HCT116 (cell line): Measurements from ENCODE around the gene CYSTM1. TPM values are rescaled to one million over a fixed set of nuclear protein-coding genes. Genes with fewer than 3 reads are reported as not detected.

ENCODE experiments used
- ATAC-seq: fragments of 200-7000 bp; cut with Tn5 transposase; 2 replicates; pipeline ENCODE4 v1.9.1; 2020; ENCODE audit warnings: mild to moderate bottlenecking, moderate library complexity
- BruUV-seq: library from RNA; stranded (reverse); fragments of 400-500 nt; replicated peaks from 2 replicates; lab custom pipeline; 2021; lab: Mats Ljungman, UMichigan
- CTCF ChIA-PET: fragments of 300-600 bp; sonication (Branson Sonifier 250); formaldehyde crosslinking; loops from one replicate; lab custom pipeline; 2021; ENCODE audit warnings: antibody characterized with exemption; lab: Charles Lee
- POLR2A ChIA-PET: fragments of 300-600, 350-600 bp; sonication (Branson Sonifier 250); formaldehyde crosslinking; loops from one replicate; lab custom pipeline; 2021; ENCODE audit warnings: antibody characterized with exemption; lab: Charles Lee
- RAD21 ChIA-PET, 2 experiments: fragments of 300-600 bp; sonication (Branson Sonifier 250); formaldehyde crosslinking; loops; one replicate each; lab custom pipeline; 2023; ENCODE audit warnings: low total read pairs in 2 of 2; ENCODE audit not compliant: uncharacterized antibody in 2 of 2, unreplicated experiment in 2 of 2, low non-redundant PET in 1 of 2; lab: Charles Lee
- DNase-seq: peaks from one replicate; pipeline ENCODE4 v3.0.0-alpha.2; 2010; ENCODE audit warnings: low read depth, low spot score
- H2AFZ ChIP-seq: fragments of 200-600 bp; shearing (Covaris generic), sonication (generic); 2 replicates; pipeline ENCODE4 v1.6.1; 2017; ENCODE audit warnings: low read depth, mixed run types, mixed read lengths, antibody characterized with exemption, low read length; ENCODE audit not compliant: poor library complexity, severe bottlenecking
- H3K27ac ChIP-seq: 2 replicates; pipeline ENCODE4 v1.5.1; 2012; ENCODE audit warnings: low read depth, low read length
- H3K27me3 ChIP-seq: fragments of 200-600 bp; sonication (generic); 2 replicates; pipeline ENCODE4 v1.6.1; 2016; ENCODE audit warnings: mixed run types, low read length, mixed read lengths; ENCODE audit not compliant: insufficient read depth
- H3K36me3 ChIP-seq, 2 experiments: fragments of 200-500 bp in 1 of 2; fragments of 200-600 bp in 1 of 2; sonication (Bioruptor generic) in 1 of 2; sonication (generic) in 1 of 2; 2 replicates each; pipeline versions ENCODE4 v1.5.1 to v1.6.1; 2014 to 2016; ENCODE audit warnings: low read length in 2 of 2, inconsistent platforms in 1 of 2, mixed read lengths in 1 of 2, mixed run types in 1 of 2; ENCODE audit not compliant: insufficient read depth in 2 of 2, control insufficient read depth in 1 of 2
- H3K4me1 ChIP-seq, 2 experiments: fragments of 200-600 bp in 1 of 2; sonication (generic) in 1 of 2; 2 replicates each; pipeline versions ENCODE4 v1.5.1 to v1.6.1; 2012 to 2017; ENCODE audit warnings: low read length in 2 of 2, inconsistent platforms in 1 of 2, mild to moderate bottlenecking in 1 of 2, mixed read lengths in 1 of 2, mixed run types in 1 of 2, moderate library complexity in 1 of 2; ENCODE audit not compliant: insufficient read depth in 2 of 2, control insufficient read depth in 1 of 2
- H3K4me2 ChIP-seq: fragments of 200-600 bp; sonication (generic); 2 replicates; pipeline ENCODE4 v1.6.1; 2017; ENCODE audit warnings: mixed run types, low read length, mixed read lengths
- H3K4me3 ChIP-seq, 2 experiments: fragments of 200-600 bp in 1 of 2; sonication (generic) in 1 of 2; replicated peaks in 1 of 2; 2 replicates each; pipeline ENCODE4 v1.5.1; 2011 to 2016; ENCODE audit warnings: low read length in 2 of 2, control low read depth in 1 of 2, low read depth in 1 of 2, mild to moderate bottlenecking in 1 of 2, mixed read lengths in 1 of 2, mixed run types in 1 of 2
- H3K79me2 ChIP-seq: fragments of 200-600 bp; sonication (generic); 2 replicates; pipeline ENCODE4 v1.6.1; 2017; ENCODE audit warnings: mild to moderate bottlenecking, mixed run types, low read length, moderate library complexity, mixed read lengths; ENCODE audit not compliant: insufficient read depth
- H3K9ac ChIP-seq: fragments of 200-600 bp; sonication (generic); 2 replicates; pipeline ENCODE4 v1.6.1; 2016; ENCODE audit warnings: low read length, mixed read lengths
- H3K9me2 ChIP-seq: fragments of 200-600 bp; sonication (generic), shearing (Covaris generic); 2 replicates; pipeline ENCODE4 v1.6.1; 2017; ENCODE audit warnings: mixed run types, mild to moderate bottlenecking, moderate library complexity; ENCODE audit not compliant: insufficient read depth
- H3K9me3 ChIP-seq, 2 experiments: fragments of 200-500 bp in 1 of 2; fragments of 200-600 bp in 1 of 2; sonication (Bioruptor generic) in 1 of 2; sonication (generic) in 1 of 2; 2 replicates each; pipeline ENCODE4 v1.6.1; 2014 to 2017; ENCODE audit warnings: low read length in 2 of 2, mixed read lengths in 2 of 2, inconsistent platforms in 1 of 2, low read depth in 1 of 2, mild to moderate bottlenecking in 1 of 2, mixed run types in 1 of 2, moderate library complexity in 1 of 2; ENCODE audit not compliant: control insufficient read depth in 1 of 2, insufficient read depth in 1 of 2
- H4K20me1 ChIP-seq: fragments of 200-600 bp; sonication (generic), shearing (Covaris generic); 2 replicates; pipeline ENCODE4 v1.6.1; 2017; ENCODE audit warnings: mixed run types, mild to moderate bottlenecking, moderate library complexity; ENCODE audit not compliant: insufficient read depth
- CBX3 ChIP-seq: IDR thresholded peaks from 2 replicates; pipeline ENCODE4 v1.6.1; 2012; ENCODE audit warnings: low read depth
- CEBPB ChIP-seq: IDR thresholded peaks from 2 replicates; pipeline ENCODE4 v1.6.1; 2012; ENCODE audit warnings: low read depth
- EGR1 ChIP-seq: IDR thresholded peaks from 2 replicates; pipeline ENCODE4 v1.6.1; 2012; ENCODE audit warnings: low read depth
- ELF1 ChIP-seq: IDR thresholded peaks from 2 replicates; pipeline ENCODE4 v1.6.1; 2012; ENCODE audit warnings: low read depth, borderline replicate concordance
- EZH2 ChIP-seq: fragments of 200-600 bp; sonication (generic); IDR thresholded peaks from 2 replicates; pipeline ENCODE4 v1.6.1; 2017; ENCODE audit warnings: antibody characterized with exemption, mixed run types
- EZH2phosphoT487 ChIP-seq: fragments of 200-600 bp; IDR thresholded peaks from 2 replicates; pipeline ENCODE4 v1.6.1; 2018; ENCODE audit warnings: antibody characterized with exemption, borderline replicate concordance
- FOSL1 ChIP-seq: IDR thresholded peaks from 2 replicates; pipeline ENCODE4 v1.6.1; 2012; ENCODE audit warnings: low read depth
- POLR2A ChIP-seq: IDR thresholded peaks from 2 replicates; pipeline ENCODE4 v1.7.0; 2011; ENCODE audit warnings: borderline replicate concordance; ENCODE audit not compliant: insufficient read depth, insufficient read length; ENCODE audit errors: extremely low read depth
- RAD21 ChIP-seq: IDR thresholded peaks from 2 replicates; pipeline ENCODE4 v1.6.1; 2012; ENCODE audit warnings: low read depth, mild to moderate bottlenecking
- REST ChIP-seq: IDR thresholded peaks from 2 replicates; pipeline ENCODE4 v1.6.1; 2012; ENCODE audit warnings: low read depth
- SIN3A ChIP-seq: IDR thresholded peaks from 2 replicates; pipeline ENCODE4 v1.6.1; 2012; ENCODE audit warnings: low read depth
- SP1 ChIP-seq: IDR thresholded peaks from 2 replicates; pipeline ENCODE4 v1.6.1; 2012; ENCODE audit warnings: low read depth
- SRF ChIP-seq: IDR thresholded peaks from 2 replicates; pipeline ENCODE4 v1.6.1; 2012; ENCODE audit warnings: low read depth
- TCF7L2 ChIP-seq: IDR thresholded peaks from 2 replicates; pipeline ENCODE4 v1.7.0; 2011; ENCODE audit warnings: borderline replicate concordance, inconsistent platforms; ENCODE audit not compliant: insufficient read depth, insufficient read length; ENCODE audit errors: extremely low read depth
- YY1 ChIP-seq: IDR thresholded peaks from 2 replicates; pipeline ENCODE4 v1.6.1; 2011; ENCODE audit warnings: low read length, low read depth, moderate library complexity, mild to moderate bottlenecking; ENCODE audit not compliant: insufficient replicate concordance; ENCODE audit errors: extremely low read depth
- ZBTB33 ChIP-seq: IDR thresholded peaks from 2 replicates; pipeline ENCODE4 v1.6.1; 2011; ENCODE audit warnings: mild to moderate bottlenecking, low read length, moderate library complexity; ENCODE audit not compliant: insufficient replicate concordance; ENCODE audit errors: extremely low read depth
- ZFX ChIP-seq: fragments of 450-650 bp; IDR thresholded peaks from 2 replicates; pipeline ENCODE4 v1.6.1; 2017
- ZNF274 ChIP-seq: fragments of 200-500 bp; sonication (Bioruptor generic); IDR thresholded peaks from 2 replicates; pipeline ENCODE4 v1.6.1; 2014; ENCODE audit warnings: mild to moderate bottlenecking, low read depth, low read length, inconsistent platforms
- intact Hi-C: fragments of 100-400 bp; cut with micrococcal nuclease; formaldehyde crosslinking; loops from 2 replicates; pipeline ENCODE4 v1.10.0; 2022
- total RNA-seq: library from RNA; stranded (reverse); gene quantifications from one replicate; pipeline ENCODE4 v1.2.1, GENCODE V29; 2021; ENCODE audit not compliant: unreplicated experiment

Gene CYSTM1
- total RNA-seq, 1 experiment from 2014 or later, result 56.0 TPM

GRCh38 chr5:140267201-140267540, 92.2 kb downstream of the CYSTM1 start:
- Histone ChIP-seq H2AFZ (no peak overlapping the region), H3K4me1 (peaks cover 4 to 7% of the 10 kb centered on the region in 2 experiments), H3K9me2 (no peaks in the 10 kb centered on the region), H3K36me3 (no peaks in the 10 kb centered on the region), H3K27me3 (no peaks in the 10 kb centered on the region), H3K9me3 (no peaks in the 10 kb centered on the region), H3K4me3 (no peak overlapping the region), H3K27ac (no peak overlapping the region), H3K9ac (no peak overlapping the region), H3K79me2 (peaks cover 32% of the 10 kb centered on the region; the same call in 1 of the 2 replicates), H4K20me1 (no peaks in the 10 kb centered on the region), H3K4me2 (no peak overlapping the region)
- ATAC-seq (no peak), DNase-seq (no peak)
- RAD21 ChIA-PET, result no interaction called here
- no TSS peak for BruUV-seq
- intact Hi-C loops, result no loop called here
- POLR2A ChIA-PET, result no interaction called here
- CTCF ChIA-PET, result no interaction called here
- TF ChIP-seq YY1, result no peak
- no peak for TF ChIP-seq RAD21
- no peak for TF ChIP-seq ZBTB33
- TF ChIP-seq ZFX, result no peak
- TF ChIP-seq FOSL1, result no peak
- no peak for TF ChIP-seq ELF1
- TF ChIP-seq TCF7L2, result no peak
- no peak for TF ChIP-seq SIN3A

- POLR2A ChIA-PET, result no interaction called here
- H3K9ac ChIP-seq, result no peak overlapping the region
- H2AFZ ChIP-seq, result no peak overlapping the region
- no peak for DNase-seq
- CTCF ChIA-PET, result no interaction called here
- H3K79me2 ChIP-seq, result peaks cover 28% of the 10 kb centered on the region; the same call in 1 of the 2 replicates
- H3K9me3 ChIP-seq, result no peaks in the 10 kb centered on the region
- TF ChIP-seq CEBPB (no peak), ZFX (no peak), CBX3 (no peak), REST (no peak), POLR2A (no peak), EZH2 (no peak), ZNF274 (no peak), FOSL1 (no peak), SRF (no peak), EZH2phosphoT487 (no peak), EGR1 (no peak), SP1 (no peak)
- intact Hi-C loops, result no loop called here
- no peaks in the 10 kb centered on the region for H3K27me3 ChIP-seq
- H4K20me1 ChIP-seq, result no peaks in the 10 kb centered on the region
- no peak overlapping the region for H3K4me2 ChIP-seq
- H3K27ac ChIP-seq, result no peak overlapping the region
- no peaks in the 10 kb centered on the region for H3K9me2 ChIP-seq
- H3K4me1 ChIP-seq, result peaks cover 0 to 2% of the 10 kb centered on the region in 2 experiments; a peak in 3 of 4 replicates
- no TSS peak for BruUV-seq
- no peak for ATAC-seq
- no peaks in the 10 kb centered on the region for H3K36me3 ChIP-seq
- no peak overlapping the region for H3K4me3 ChIP-seq
- RAD21 ChIA-PET, result no interaction called here
Observed at GRCh38 chr5:140267559-140268018, 92.6 kb downstream of the CYSTM1 start.
